ENCODE results near the gene SLAMF7. TPM values are rescaled to one million over a fixed set of nuclear protein-coding genes. Genes with fewer than 3 reads are reported as not detected.
"Not testable (repeated sequence)": the region's sequence is repeated elsewhere in the genome, so short reads cannot be mapped to it uniquely, and the experiment has no call there.

Gene SLAMF7
- total RNA-seq, 1 experiment from 2014 or later: not detected

- DNase-seq (ENCODE audit: low spot score): no peak
- in situ Hi-C loops (cut with HindIII; ENCODE audit: low sequenced_read_pairs): no loop called here
These were observed 21.7 kb upstream of the SLAMF7 start for GRCh38 chr1:160717306-160717705.

GRCh38 chr1:160718210-160718609 is 20.8 kb upstream of the SLAMF7 start:
- in situ Hi-C loops (cut with HindIII; ENCODE audit: low sequenced_read_pairs): no loop called here
- DNase-seq (ENCODE audit: low spot score): no peak

GRCh38 chr1:160720356-160721085 is 18.5 kb upstream of the SLAMF7 start:
- no peak for DNase-seq (ENCODE audit: low spot score)
- in situ Hi-C loops (cut with HindIII; ENCODE audit: low sequenced_read_pairs): no loop called here

- DNase-seq (ENCODE audit: low spot score): no peak
- in situ Hi-C loops (cut with HindIII; ENCODE audit: low sequenced_read_pairs): no loop called here
These were observed 17.6 kb upstream of the SLAMF7 start for GRCh38 chr1:160721473-160721872.

- in situ Hi-C loops (cut with HindIII; ENCODE audit: low sequenced_read_pairs): no loop called here
These were observed 16.3 kb upstream of the SLAMF7 start for GRCh38 chr1:160722726-160723125.

GRCh38 chr1:160723332-160723731 is 15.7 kb upstream of the SLAMF7 start:
- in situ Hi-C loops (cut with HindIII; ENCODE audit: low sequenced_read_pairs): no loop called here
- DNase-seq (ENCODE audit: low spot score): no peak

More at GRCh38 chr1:160722726-160723125, 16.3 kb upstream of the SLAMF7 start:
- DNase-seq (ENCODE audit: low spot score): no peak

GRCh38 chr1:160724465-160725242 is 14.4 kb upstream of the SLAMF7 start:
- in situ Hi-C loops (cut with HindIII; ENCODE audit: low sequenced_read_pairs): no loop called here

GRCh38 chr1:160726114-160726497 is 12.9 kb upstream of the SLAMF7 start:
- in situ Hi-C loops (cut with HindIII; ENCODE audit: low sequenced_read_pairs): no loop called here
- no peak for DNase-seq (ENCODE audit: low spot score)

More at GRCh38 chr1:160724465-160725242, 14.4 kb upstream of the SLAMF7 start:
- no peak for DNase-seq (ENCODE audit: low spot score)

- peak; percentile 40 for DNase-seq (ENCODE audit: low spot score)
- in situ Hi-C loops (cut with HindIII; ENCODE audit: low sequenced_read_pairs): no loop called here
These were observed 12.3 kb upstream of the SLAMF7 start for GRCh38 chr1:160726498-160727315.

- DNase-seq (ENCODE audit: low spot score): no peak
- in situ Hi-C loops (cut with HindIII; ENCODE audit: low sequenced_read_pairs): no loop called here
These were observed 11.8 kb upstream of the SLAMF7 start for GRCh38 chr1:160727316-160727640.

- DNase-seq (ENCODE audit: low spot score); in situ Hi-C loops (cut with HindIII; ENCODE audit: low sequenced_read_pairs): not testable (repeated sequence)
These were observed 7.5 kb upstream of the SLAMF7 start for GRCh38 chr1:160731564-160731963.

- no peak for DNase-seq (ENCODE audit: low spot score)
- in situ Hi-C loops (cut with HindIII; ENCODE audit: low sequenced_read_pairs): no loop called here
These were observed 7.1 kb upstream of the SLAMF7 start for GRCh38 chr1:160731990-160732389.

- in situ Hi-C loops (cut with HindIII; ENCODE audit: low sequenced_read_pairs): no loop called here
- no peak for DNase-seq (ENCODE audit: low spot score)
These were observed 5.1 kb upstream of the SLAMF7 start for GRCh38 chr1:160733898-160734297.

GRCh38 chr1:160734301-160734700 is 4.7 kb upstream of the SLAMF7 start:
- in situ Hi-C loops (cut with HindIII; ENCODE audit: low sequenced_read_pairs): no loop called here
- no peak for DNase-seq (ENCODE audit: low spot score)

- in situ Hi-C loops (cut with HindIII; ENCODE audit: low sequenced_read_pairs): no loop called here
- DNase-seq (ENCODE audit: low spot score): no peak
These were observed 776 bp upstream of the SLAMF7 start for GRCh38 chr1:160738271-160738670.

GRCh38 chr1:160740133-160740688 is 1.2 kb downstream of the SLAMF7 start:
- no peak for DNase-seq (ENCODE audit: low spot score)
- in situ Hi-C loops (cut with HindIII; ENCODE audit: low sequenced_read_pairs): no loop called here

GRCh38 chr1:160741092-160741501 is 2.0 kb downstream of the SLAMF7 start:
- no peak for DNase-seq (ENCODE audit: low spot score)
- in situ Hi-C loops (cut with HindIII; ENCODE audit: low sequenced_read_pairs): no loop called here

- in situ Hi-C loops (cut with HindIII; ENCODE audit: low sequenced_read_pairs): no loop called here
- DNase-seq (ENCODE audit: low spot score): no peak
These were observed 2.7 kb downstream of the SLAMF7 start for GRCh38 chr1:160741612-160742348.
